Osteoblast (primary cell): ENCODE results near the gene PIEZO2. TPM values are rescaled to one million over a fixed set of nuclear protein-coding genes. Genes with fewer than 3 reads are reported as not detected.

ENCODE experiments used
- DNase-seq: peaks from one replicate; pipeline ENCODE4 v3.0.0; 2011; ENCODE audit warnings: low spot score, mixed read lengths; ENCODE audit not compliant: insufficient read length; ENCODE audit errors: missing footprints
- H2AFZ ChIP-seq: 2 replicates; pipeline ENCODE4 v1.6.0; 2011; ENCODE audit warnings: mild to moderate bottlenecking, low read length
- H3K27ac ChIP-seq: 2 replicates; pipeline ENCODE4 v1.5.1; 2011; ENCODE audit warnings: mild to moderate bottlenecking, low read depth, low read length, moderate library complexity
- H3K27me3 ChIP-seq: 2 replicates; pipeline ENCODE4 v1.6.0; 2012; ENCODE audit warnings: mild to moderate bottlenecking, control low read depth, inconsistent platforms, low read length, moderate library complexity; ENCODE audit not compliant: insufficient read depth
- H3K36me3 ChIP-seq: 2 replicates; pipeline ENCODE4 v1.5.1; 2011; ENCODE audit warnings: mild to moderate bottlenecking, low read length, control low read depth, moderate library complexity; ENCODE audit not compliant: insufficient read depth
- H3K4me1 ChIP-seq: 2 replicates; pipeline ENCODE4 v1.5.1; 2011; ENCODE audit warnings: mild to moderate bottlenecking, low read length, control low read depth, moderate library complexity; ENCODE audit not compliant: insufficient read depth
- H3K4me2 ChIP-seq: 2 replicates; pipeline ENCODE4 v1.6.0; 2011; ENCODE audit warnings: mild to moderate bottlenecking, low read length; ENCODE audit not compliant: insufficient read depth
- H3K4me3 ChIP-seq: fragments of 200-600 bp; sonication (generic); 3 replicates; pipeline ENCODE4 v1.5.1; 2012; ENCODE audit warnings: mild to moderate bottlenecking, low read length, inconsistent platforms; ENCODE audit not compliant: insufficient read depth
- H3K79me2 ChIP-seq: 2 replicates; pipeline ENCODE4 v1.6.0; 2012; ENCODE audit warnings: mild to moderate bottlenecking, low read length, control low read depth, inconsistent platforms; ENCODE audit not compliant: insufficient read depth
- H3K9me3 ChIP-seq: 2 replicates; pipeline ENCODE4 v1.5.1; 2011; ENCODE audit warnings: low read depth, low read length, control low read depth
- H4K20me1 ChIP-seq: 2 replicates; pipeline ENCODE4 v1.6.0; 2012; ENCODE audit warnings: mild to moderate bottlenecking, low read length, control low read depth; ENCODE audit not compliant: insufficient read depth
- total RNA-seq: library from RNA; depleted of rRNA; stranded (reverse); fragments of >200 nt; gene quantifications from 2 replicates; pipeline ENCODE4 v1.2.3, GENCODE V29; 2012
- TF ChIP-seq, protein P1 (sequence below): IDR thresholded peaks from 2 replicates; pipeline ENCODE4 v1.5.1; 2011; ENCODE audit warnings: mild to moderate bottlenecking, low read depth, low read length, moderate library complexity; ENCODE audit errors: extremely low read depth

Gene PIEZO2
- total RNA-seq, 1 donor: 46.7 TPM

DNA sequence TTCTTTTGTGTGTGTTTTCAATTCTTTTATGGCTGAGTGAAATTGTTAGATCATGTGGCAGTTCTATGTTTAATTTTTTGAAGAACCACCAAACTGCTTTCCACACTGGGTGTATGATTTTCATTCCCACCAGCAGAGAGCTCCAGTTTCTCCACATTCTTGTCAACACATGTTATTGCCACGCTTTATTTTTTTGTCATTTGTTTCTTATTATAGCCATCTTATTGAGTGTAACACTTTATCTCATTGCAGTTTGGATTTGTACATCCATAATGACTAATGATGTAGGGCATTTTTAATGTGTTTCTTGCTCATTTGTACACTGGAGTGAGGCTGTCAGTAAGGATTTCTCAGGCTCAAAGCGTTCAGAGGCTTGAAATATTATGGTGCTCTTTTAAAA is 184.2 kb downstream of the PIEZO2 start:
- Histone ChIP-seq H3K9me3 (no peaks in the 10 kb centered on the region), H3K27me3 (no peaks in the 10 kb centered on the region), H3K4me1 (no peaks in the 10 kb centered on the region), H3K4me2 (no peak overlapping the region), H3K36me3 (no peaks in the 10 kb centered on the region), H3K4me3 (no peak overlapping the region), H2AFZ (no peak overlapping the region), H4K20me1 (no peaks in the 10 kb centered on the region), H3K79me2 (no peaks in the 10 kb centered on the region), H3K27ac (no peak overlapping the region)
- TF ChIP-seq, protein P1, sequence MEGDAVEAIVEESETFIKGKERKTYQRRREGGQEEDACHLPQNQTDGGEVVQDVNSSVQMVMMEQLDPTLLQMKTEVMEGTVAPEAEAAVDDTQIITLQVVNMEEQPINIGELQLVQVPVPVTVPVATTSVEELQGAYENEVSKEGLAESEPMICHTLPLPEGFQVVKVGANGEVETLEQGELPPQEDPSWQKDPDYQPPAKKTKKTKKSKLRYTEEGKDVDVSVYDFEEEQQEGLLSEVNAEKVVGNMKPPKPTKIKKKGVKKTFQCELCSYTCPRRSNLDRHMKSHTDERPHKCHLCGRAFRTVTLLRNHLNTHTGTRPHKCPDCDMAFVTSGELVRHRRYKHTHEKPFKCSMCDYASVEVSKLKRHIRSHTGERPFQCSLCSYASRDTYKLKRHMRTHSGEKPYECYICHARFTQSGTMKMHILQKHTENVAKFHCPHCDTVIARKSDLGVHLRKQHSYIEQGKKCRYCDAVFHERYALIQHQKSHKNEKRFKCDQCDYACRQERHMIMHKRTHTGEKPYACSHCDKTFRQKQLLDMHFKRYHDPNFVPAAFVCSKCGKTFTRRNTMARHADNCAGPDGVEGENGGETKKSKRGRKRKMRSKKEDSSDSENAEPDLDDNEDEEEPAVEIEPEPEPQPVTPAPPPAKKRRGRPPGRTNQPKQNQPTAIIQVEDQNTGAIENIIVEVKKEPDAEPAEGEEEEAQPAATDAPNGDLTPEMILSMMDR: no peak
- no peak for DNase-seq

GRCh38 chr18:10953672-10954071 is 195.7 kb downstream of the PIEZO2 start:
- Histone ChIP-seq H3K4me3 (no peak overlapping the region), H2AFZ (no peak overlapping the region), H4K20me1 (no peaks in the 10 kb centered on the region), H3K4me2 (no peak overlapping the region), H3K4me1 (no peaks in the 10 kb centered on the region), H3K36me3 (no peaks in the 10 kb centered on the region), H3K27ac (no peak overlapping the region), H3K79me2 (no peaks in the 10 kb centered on the region), H3K9me3 (no peaks in the 10 kb centered on the region), H3K27me3 (no peaks in the 10 kb centered on the region)
- no peak for DNase-seq
- TF ChIP-seq, protein P1: no peak

DNA sequence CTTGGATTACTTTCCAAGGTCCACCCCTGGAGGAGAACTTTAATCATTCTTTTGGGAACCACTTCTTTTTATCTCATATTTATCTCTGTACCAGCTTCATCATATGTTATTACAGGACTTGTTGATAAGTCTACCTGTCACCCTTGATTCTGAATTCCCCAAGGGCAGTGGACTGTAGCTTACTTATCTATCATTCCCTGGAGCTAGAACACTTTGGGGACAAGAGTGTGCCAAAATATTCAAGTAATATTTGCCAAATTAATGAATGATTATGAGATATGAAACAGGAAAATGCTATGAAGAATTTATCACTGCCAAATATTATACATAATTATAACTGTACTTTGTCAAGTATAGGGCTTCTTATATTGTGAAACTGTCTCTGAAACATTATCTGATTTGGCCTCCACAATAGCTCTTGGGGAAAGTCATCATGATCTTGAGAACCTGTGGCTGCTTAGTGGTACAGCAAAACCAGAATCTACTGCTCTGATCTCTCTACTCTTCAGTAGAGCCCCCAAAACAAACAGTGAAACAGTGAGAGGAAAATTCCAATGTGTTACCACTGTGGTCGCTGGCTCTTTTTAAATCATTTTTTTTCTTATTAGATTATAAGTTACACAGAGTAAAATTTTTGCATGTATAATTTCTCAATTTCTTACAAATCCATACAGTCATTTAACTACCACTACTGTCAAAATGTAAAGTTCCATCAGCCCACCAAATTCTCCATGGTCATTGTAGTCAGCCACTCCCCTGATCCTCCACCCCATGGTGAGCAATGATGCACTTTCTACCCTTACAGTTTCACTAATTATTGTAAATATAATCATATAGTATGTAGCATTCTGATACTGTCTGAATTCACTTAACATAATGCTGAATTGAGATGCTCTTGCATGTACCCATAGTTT is 197.5 kb downstream of the PIEZO2 start:
- Histone ChIP-seq H3K27me3 (no peaks in the 10 kb centered on the region), H3K4me3 (no peak overlapping the region), H3K27ac (no peak overlapping the region), H4K20me1 (no peaks in the 10 kb centered on the region), H2AFZ (no peak overlapping the region), H3K9me3 (no peaks in the 10 kb centered on the region), H3K4me2 (no peak overlapping the region), H3K79me2 (no peaks in the 10 kb centered on the region), H3K4me1 (no peaks in the 10 kb centered on the region), H3K36me3 (no peaks in the 10 kb centered on the region)
- DNase-seq: no peak
- TF ChIP-seq, protein P1: no peak

- DNase-seq: no peak
- H3K79me2 ChIP-seq: no peaks in the 10 kb centered on the region
- H3K4me3 ChIP-seq: no peak overlapping the region
- H2AFZ ChIP-seq: no peak overlapping the region
- H3K27me3 ChIP-seq: no peaks in the 10 kb centered on the region
- no peaks in the 10 kb centered on the region for H4K20me1 ChIP-seq
- no peaks in the 10 kb centered on the region for H3K4me1 ChIP-seq
- TF ChIP-seq, protein P1: no peak
- H3K36me3 ChIP-seq: no peaks in the 10 kb centered on the region
- no peak overlapping the region for H3K27ac ChIP-seq
- no peak overlapping the region for H3K4me2 ChIP-seq
- H3K9me3 ChIP-seq: peaks cover 5% of the 10 kb centered on the region
Observed at GRCh38 chr18:10950876-10951630, 198.3 kb downstream of the PIEZO2 start.
